Activated CD4-positive, alpha-beta memory T cell treated with anti-CD3 and anti-CD28 coated beads for 36 hours (primary cell): Measurements from ENCODE around the gene CLDN16. TPM values are rescaled to one million over a fixed set of nuclear protein-coding genes. Genes with fewer than 3 reads are reported as not detected.

ENCODE experiments used
- CTCF ChIA-PET: fragments of 350-600 bp; sonication (Branson Sonifier 250); formaldehyde crosslinking; loops from one replicate; lab custom pipeline; 2021; ENCODE audit warnings: antibody characterized with exemption, inconsistent platforms; lab: Charles Lee
- POLR2A ChIA-PET: fragments of 350-600 bp; sonication (Branson Sonifier 250); formaldehyde crosslinking; loops from one replicate; lab custom pipeline; 2021; ENCODE audit warnings: antibody characterized with exemption; lab: Charles Lee
- DNase-seq: peaks from one replicate; pipeline ENCODE4 v3.0.0-alpha.2; 2020
- H3K27ac Mint-ChIP-seq: one replicate; pipeline ENCODE4 v1.8.0; 2021; ENCODE audit warnings: mixed read lengths
- H3K27me3 Mint-ChIP-seq: one replicate; pipeline ENCODE4 v1.8.0; 2021; ENCODE audit warnings: mixed read lengths
- H3K36me3 Mint-ChIP-seq: one replicate; pipeline ENCODE4 v1.8.0; 2021; ENCODE audit warnings: mixed read lengths
- H3K4me1 Mint-ChIP-seq: one replicate; pipeline ENCODE4 v1.8.0; 2021; ENCODE audit warnings: low read depth, mixed read lengths
- H3K4me3 Mint-ChIP-seq: one replicate; pipeline ENCODE4 v1.8.0; 2021; ENCODE audit warnings: mild to moderate bottlenecking, mixed read lengths
- H3K9me3 Mint-ChIP-seq: one replicate; pipeline ENCODE4 v1.8.0; 2021; ENCODE audit warnings: mixed read lengths
- intact Hi-C: fragments of 100-400 bp; cut with micrococcal nuclease; formaldehyde crosslinking; loops from one replicate; pipeline ENCODE4 v1.15.1; 2023
- total RNA-seq, 2 experiments: library from RNA; stranded (reverse); gene quantifications; one replicate each; pipeline ENCODE4 v1.2.3, GENCODE V29; 2021

Gene CLDN16
- total RNA-seq, 2 experiments from 2014 or later: not detected

- ChIA-PET POLR2A (no interaction called here), CTCF (interaction anchor here (1.1 kb wide), 1 partner anchor 335 kb away, joined by 3 read pairs; no protein-coding TSS in a partner anchor)
- Mint-ChIP-seq H3K4me1 (no peaks in the 10 kb centered on the region), H3K9me3 (no peaks in the 10 kb centered on the region), H3K36me3 (no peaks in the 10 kb centered on the region), H3K27me3 (peaks cover 5% of the 10 kb centered on the region), H3K4me3 (no peak overlapping the region), H3K27ac (no peak overlapping the region)
- DNase-seq: no peak
- intact Hi-C loops: no loop called here
Measured at GRCh38 chr3:190361791-190362190, 26.2 kb upstream of the CLDN16 start.

GRCh38 chr3:190362258-190362657 is 25.7 kb upstream of the CLDN16 start:
- H3K27ac Mint-ChIP-seq: no peak overlapping the region
- H3K4me3 Mint-ChIP-seq: no peak overlapping the region
- ChIA-PET CTCF (interaction anchor here (1.1 kb wide), 1 partner anchor 335 kb away, joined by 3 read pairs; no protein-coding TSS in a partner anchor), POLR2A (no interaction called here)
- H3K9me3 Mint-ChIP-seq: no peaks in the 10 kb centered on the region
- no peak for DNase-seq
- no peaks in the 10 kb centered on the region for H3K36me3 Mint-ChIP-seq
- H3K27me3 Mint-ChIP-seq: peaks cover 5% of the 10 kb centered on the region
- intact Hi-C loops: no loop called here
- H3K4me1 Mint-ChIP-seq: no peaks in the 10 kb centered on the region

- Mint-ChIP-seq H3K4me3 (no peak overlapping the region), H3K9me3 (no peaks in the 10 kb centered on the region), H3K4me1 (no peaks in the 10 kb centered on the region), H3K27ac (no peak overlapping the region), H3K36me3 (no peaks in the 10 kb centered on the region), H3K27me3 (peaks cover 6% of the 10 kb centered on the region)
- no peak for DNase-seq
- ChIA-PET POLR2A (no interaction called here), CTCF (interaction anchor here (0.7 kb wide), 1 partner anchor 44 kb away, joined by 3 read pairs; the partner anchor contains the start of gene CLDN1)
- intact Hi-C loops: no loop called here
Measured at GRCh38 chr3:190366133-190366532, 21.8 kb upstream of the CLDN16 start.

- Mint-ChIP-seq H3K27me3 (peaks cover 7% of the 10 kb centered on the region), H3K4me3 (no peak overlapping the region), H3K36me3 (no peaks in the 10 kb centered on the region), H3K9me3 (no peaks in the 10 kb centered on the region), H3K4me1 (no peaks in the 10 kb centered on the region), H3K27ac (no peak overlapping the region)
- POLR2A ChIA-PET: no interaction called here
- CTCF ChIA-PET: no interaction called here
- DNase-seq: no peak
- intact Hi-C loops: no loop called here
Measured at GRCh38 chr3:190368881-190369280, 19.1 kb upstream of the CLDN16 start.

GRCh38 chr3:190369668-190370295 is 18.2 kb upstream of the CLDN16 start:
- no peak for DNase-seq
- Mint-ChIP-seq H3K27ac (no peak overlapping the region), H3K9me3 (no peaks in the 10 kb centered on the region), H3K36me3 (no peaks in the 10 kb centered on the region), H3K4me1 (no peaks in the 10 kb centered on the region), H3K4me3 (no peak overlapping the region), H3K27me3 (peaks cover 6% of the 10 kb centered on the region)
- intact Hi-C loops: no loop called here
- ChIA-PET POLR2A (no interaction called here), CTCF (no interaction called here)

GRCh38 chr3:190370369-190370768 is 17.6 kb upstream of the CLDN16 start:
- H3K4me3 Mint-ChIP-seq: no peak overlapping the region
- no peak overlapping the region for H3K27ac Mint-ChIP-seq
- intact Hi-C loops: no loop called here
- DNase-seq: no peak
- H3K9me3 Mint-ChIP-seq: no peaks in the 10 kb centered on the region
- H3K36me3 Mint-ChIP-seq: no peaks in the 10 kb centered on the region
- ChIA-PET POLR2A (no interaction called here), CTCF (no interaction called here)
- no peaks in the 10 kb centered on the region for H3K4me1 Mint-ChIP-seq
- peaks cover 5% of the 10 kb centered on the region for H3K27me3 Mint-ChIP-seq

GRCh38 chr3:190371152-190371551 is 16.8 kb upstream of the CLDN16 start:
- CTCF ChIA-PET: no interaction called here
- Mint-ChIP-seq H3K36me3 (no peaks in the 10 kb centered on the region), H3K27ac (no peak overlapping the region), H3K4me1 (no peaks in the 10 kb centered on the region), H3K27me3 (peaks cover 9% of the 10 kb centered on the region), H3K4me3 (no peak overlapping the region), H3K9me3 (no peaks in the 10 kb centered on the region)
- POLR2A ChIA-PET: no interaction called here
- intact Hi-C loops: no loop called here
- no peak for DNase-seq

- DNase-seq: no peak
- H3K27ac Mint-ChIP-seq: no peak overlapping the region
- intact Hi-C loops: no loop called here
- H3K27me3 Mint-ChIP-seq: peaks cover 17% of the 10 kb centered on the region
- H3K9me3 Mint-ChIP-seq: no peaks in the 10 kb centered on the region
- H3K4me3 Mint-ChIP-seq: no peak overlapping the region
- ChIA-PET POLR2A (no interaction called here), CTCF (no interaction called here)
- no peaks in the 10 kb centered on the region for H3K36me3 Mint-ChIP-seq
- H3K4me1 Mint-ChIP-seq: no peaks in the 10 kb centered on the region
Measured at GRCh38 chr3:190375246-190375645, 12.7 kb upstream of the CLDN16 start.

GRCh38 chr3:190375671-190376070 is 12.3 kb upstream of the CLDN16 start:
- H3K4me3 Mint-ChIP-seq: no peak overlapping the region
- no peak for DNase-seq
- H3K4me1 Mint-ChIP-seq: no peaks in the 10 kb centered on the region
- POLR2A ChIA-PET: no interaction called here
- H3K36me3 Mint-ChIP-seq: no peaks in the 10 kb centered on the region
- peaks cover 16% of the 10 kb centered on the region for H3K27me3 Mint-ChIP-seq
- no peaks in the 10 kb centered on the region for H3K9me3 Mint-ChIP-seq
- CTCF ChIA-PET: no interaction called here
- H3K27ac Mint-ChIP-seq: no peak overlapping the region
- intact Hi-C loops: no loop called here

GRCh38 chr3:190378240-190378891 is 9.6 kb upstream of the CLDN16 start:
- Mint-ChIP-seq H3K36me3 (no peaks in the 10 kb centered on the region), H3K27ac (no peak overlapping the region), H3K4me1 (peaks cover 4% of the 10 kb centered on the region), H3K27me3 (peaks cover 17% of the 10 kb centered on the region), H3K9me3 (no peaks in the 10 kb centered on the region), H3K4me3 (no peak overlapping the region)
- DNase-seq: no peak
- CTCF ChIA-PET: no interaction called here
- intact Hi-C loops: no loop called here
- POLR2A ChIA-PET: no interaction called here

- no peaks in the 10 kb centered on the region for H3K9me3 Mint-ChIP-seq
- ChIA-PET POLR2A (no interaction called here), CTCF (no interaction called here)
- no peak for DNase-seq
- H3K36me3 Mint-ChIP-seq: no peaks in the 10 kb centered on the region
- peaks cover 4% of the 10 kb centered on the region for H3K4me1 Mint-ChIP-seq
- no peak overlapping the region for H3K27ac Mint-ChIP-seq
- H3K27me3 Mint-ChIP-seq: peaks cover 16% of the 10 kb centered on the region
- intact Hi-C loops: no loop called here
- H3K4me3 Mint-ChIP-seq: no peak overlapping the region
Measured at GRCh38 chr3:190380184-190380583, 7.8 kb upstream of the CLDN16 start.

- intact Hi-C loops: no loop called here
- Mint-ChIP-seq H3K36me3 (no peaks in the 10 kb centered on the region), H3K9me3 (no peaks in the 10 kb centered on the region), H3K4me3 (no peak overlapping the region), H3K27me3 (peaks cover 14% of the 10 kb centered on the region), H3K4me1 (peaks cover 4% of the 10 kb centered on the region), H3K27ac (no peak overlapping the region)
- ChIA-PET POLR2A (no interaction called here), CTCF (no interaction called here)
- no peak for DNase-seq
Measured at GRCh38 chr3:190381441-190381840, 6.5 kb upstream of the CLDN16 start.

GRCh38 chr3:190382082-190382481 is 5.9 kb upstream of the CLDN16 start:
- ChIA-PET CTCF (no interaction called here), POLR2A (no interaction called here)
- Mint-ChIP-seq H3K4me1 (peaks cover 4% of the 10 kb centered on the region), H3K27me3 (peaks cover 7% of the 10 kb centered on the region), H3K9me3 (no peaks in the 10 kb centered on the region), H3K27ac (no peak overlapping the region), H3K36me3 (no peaks in the 10 kb centered on the region), H3K4me3 (no peak overlapping the region)
- intact Hi-C loops: loop anchor here (1.0 kb wide), 1 partner anchor 236 kb away; no protein-coding TSS in a partner anchor
- no peak for DNase-seq
